Measurements from ENCODE around the gene ADM2.

The ADM2 gene

GRCh38 chr22:50467773-50468440 is 13.4 kb upstream of the ADM2 start:
- no peak for DNase-seq (ENCODE audit: low spot score)

- DNase-seq (ENCODE audit: low spot score): no peak
These were observed 12.7 kb upstream of the ADM2 start for GRCh38 chr22:50468626-50469025.

GRCh38 chr22:50469377-50470305 is 11.7 kb upstream of the ADM2 start:
- no peak for DNase-seq (ENCODE audit: low spot score)

GRCh38 chr22:50470491-50470890 is 10.9 kb upstream of the ADM2 start:
- DNase-seq (ENCODE audit: low spot score): no peak

GRCh38 chr22:50471197-50471847 is 10.0 kb upstream of the ADM2 start:
- DNase-seq (ENCODE audit: low spot score): no peak

GRCh38 chr22:50471962-50472361 is 9.4 kb upstream of the ADM2 start:
- no peak for DNase-seq (ENCODE audit: low spot score)

GRCh38 chr22:50473088-50473487 is 8.3 kb upstream of the ADM2 start:
- DNase-seq (ENCODE audit: low spot score): no peak

GRCh38 chr22:50473855-50474671 is 7.3 kb upstream of the ADM2 start:
- peak; percentile 75 for DNase-seq (ENCODE audit: low spot score)

- peak; percentile 91 for DNase-seq (ENCODE audit: low spot score)
These were observed 6.4 kb upstream of the ADM2 start, which contains the start of gene SBF1 for GRCh38 chr22:50474710-50475651. TSS of gene SBF1 (minus strand) at chr22:50475035. CDS start at chr22:50474840, 195 bp downstream.

- no peak for DNase-seq (ENCODE audit: low spot score)
These were observed 5.7 kb upstream of the ADM2 start for GRCh38 chr22:50475652-50476002.

- DNase-seq (ENCODE audit: low spot score): no peak
These were observed 4.5 kb upstream of the ADM2 start for GRCh38 chr22:50476868-50477267.

GRCh38 chr22:50477923-50478322 is 3.4 kb upstream of the ADM2 start:
- DNase-seq (ENCODE audit: low spot score): no peak

- DNase-seq (ENCODE audit: low spot score): no peak
These were observed 1.6 kb upstream of the ADM2 start for GRCh38 chr22:50479721-50480120.

- DNase-seq (ENCODE audit: low spot score): no peak
These were observed 301 bp upstream of the ADM2 start for GRCh38 chr22:50481045-50481439.

- no peak for DNase-seq (ENCODE audit: low spot score)
These were observed 1.0 kb downstream of the ADM2 start for GRCh38 chr22:50482107-50483074.

GRCh38 chr22:50483106-50483505 is 1.8 kb downstream of the ADM2 start:
- DNase-seq (ENCODE audit: low spot score): no peak

- no peak for DNase-seq (ENCODE audit: low spot score)
These were observed 2.2 kb downstream of the ADM2 start for GRCh38 chr22:50483556-50483955.

GRCh38 chr22:50483977-50484853 is 2.9 kb downstream of the ADM2 start:
- no peak for DNase-seq (ENCODE audit: low spot score)

Data from RKO (cell line).